SU-DHL-6 (cell line): ENCODE data around the gene EFNA5.

Experiments
- CTCF ChIP-seq: fragments of 200-600 bp; sonication (generic); IDR thresholded peaks from one replicate; pipeline ENCODE4 v1.5.1; 2017; ENCODE audit warnings: antibody characterized with exemption, mild to moderate bottlenecking, low read length, moderate library complexity; ENCODE audit not compliant: insufficient read depth, poor library complexity, severe bottlenecking
- EZH2phosphoT487 ChIP-seq: fragments of 200-600 bp; sonication (generic), shearing (Covaris generic); conservative IDR thresholded peaks from 2 replicates; pipeline ENCODE4 v1.6.1; 2018; ENCODE audit warnings: mild to moderate bottlenecking, antibody characterized with exemption, low read length, moderate library complexity, mixed read lengths

- no peak for TF ChIP-seq CTCF
- no peak for TF ChIP-seq EZH2phosphoT487
These were observed 14.9 kb downstream of the EFNA5 start for GRCh38 chr5:107655831-107656230.
